ENCODE data around the gene ITGB3BP.

- TF ChIP-seq EZH2 (IDR thresholded peaks at IDR 0.05; ENCODE audit: low read length, missing control alignments), result no peak
- TF ChIP-seq CTCF (conservative IDR thresholded peaks at IDR 0.05 in 1 of 2, IDR thresholded peaks at IDR 0.05 in 1 of 2; ENCODE audit: low read depth in 1 of 2, low read length in 2 of 2), result no peak
Observed at GRCh38 chr1:63548877-63549276, 25.9 kb upstream of the ITGB3BP start.
